ENCODE data around the gene ADGRE1.

The ADGRE1 gene

GRCh38 chr19:6890401-6890913, 3.1 kb downstream of the ADGRE1 start:
- Histone ChIP-seq H3K4me1 (no peaks in the 10 kb centered on the region), H3K9me3 (no peaks in the 10 kb centered on the region), H3K4me3 (ENCODE audit: low read depth, low read length) (no peak overlapping the region), H3K27me3 (no peaks in the 10 kb centered on the region), H3K36me3 (no peaks in the 10 kb centered on the region)
- DNase-seq, result no peak
- TF ChIP-seq CTCF (IDR thresholded peaks at IDR 0.05; ENCODE audit: low read depth, low read length), result no peak

GRCh38 chr19:6890938-6891337, 3.6 kb downstream of the ADGRE1 start:
- Histone ChIP-seq H3K36me3 (no peaks in the 10 kb centered on the region), H3K4me3 (ENCODE audit: low read depth, low read length) (no peak overlapping the region), H3K27me3 (no peaks in the 10 kb centered on the region), H3K4me1 (no peaks in the 10 kb centered on the region), H3K9me3 (no peaks in the 10 kb centered on the region)
- no peak for TF ChIP-seq CTCF (IDR thresholded peaks at IDR 0.05; ENCODE audit: low read depth, low read length)
- no peak for DNase-seq

GRCh38 chr19:6891761-6892385, 4.5 kb downstream of the ADGRE1 start:
- Histone ChIP-seq H3K36me3 (no peaks in the 10 kb centered on the region), H3K9me3 (no peaks in the 10 kb centered on the region), H3K27me3 (no peaks in the 10 kb centered on the region), H3K4me3 (ENCODE audit: low read depth, low read length) (no peak overlapping the region), H3K4me1 (no peaks in the 10 kb centered on the region)
- no peak for TF ChIP-seq CTCF (IDR thresholded peaks at IDR 0.05; ENCODE audit: low read depth, low read length)
- no peak for DNase-seq

GRCh38 chr19:6894313-6894712, 6.9 kb downstream of the ADGRE1 start:
- Histone ChIP-seq H3K4me1 (no peaks in the 10 kb centered on the region), H3K9me3 (no peaks in the 10 kb centered on the region), H3K27me3 (no peaks in the 10 kb centered on the region), H3K4me3 (ENCODE audit: low read depth, low read length) (no peak overlapping the region), H3K36me3 (no peaks in the 10 kb centered on the region)
- no peak for DNase-seq
- TF ChIP-seq CTCF (IDR thresholded peaks at IDR 0.05; ENCODE audit: low read depth, low read length), result no peak

- no peak for DNase-seq
- no peak for TF ChIP-seq CTCF (IDR thresholded peaks at IDR 0.05; ENCODE audit: low read depth, low read length)
- H3K9me3 ChIP-seq, result no peaks in the 10 kb centered on the region; the same call in 1 of the 2 replicates
- no peaks in the 10 kb centered on the region for H3K27me3 ChIP-seq
- no peak overlapping the region for H3K4me3 ChIP-seq (ENCODE audit: low read depth, low read length)
- H3K4me1 ChIP-seq, result no peaks in the 10 kb centered on the region
- H3K36me3 ChIP-seq, result no peaks in the 10 kb centered on the region
Measured at GRCh38 chr19:6903446-6903845, 16.1 kb downstream of the ADGRE1 start.

GRCh38 chr19:6906559-6907060, 19.2 kb downstream of the ADGRE1 start:
- Histone ChIP-seq H3K4me3 (ENCODE audit: low read depth, low read length) (no peak overlapping the region), H3K9me3 (no peaks in the 10 kb centered on the region; the same call in 1 of the 2 replicates), H3K36me3 (no peaks in the 10 kb centered on the region), H3K4me1 (no peaks in the 10 kb centered on the region), H3K27me3 (no peaks in the 10 kb centered on the region)
- no peak for DNase-seq
- TF ChIP-seq CTCF (IDR thresholded peaks at IDR 0.05; ENCODE audit: low read depth, low read length), result no peak
